ENCODE data around the gene MAP3K9.
"Not testable (repeated sequence)": the region's sequence is repeated elsewhere in the genome, so short reads cannot be mapped to it uniquely, and the experiment has no call there.

Gene MAP3K9

DNA sequence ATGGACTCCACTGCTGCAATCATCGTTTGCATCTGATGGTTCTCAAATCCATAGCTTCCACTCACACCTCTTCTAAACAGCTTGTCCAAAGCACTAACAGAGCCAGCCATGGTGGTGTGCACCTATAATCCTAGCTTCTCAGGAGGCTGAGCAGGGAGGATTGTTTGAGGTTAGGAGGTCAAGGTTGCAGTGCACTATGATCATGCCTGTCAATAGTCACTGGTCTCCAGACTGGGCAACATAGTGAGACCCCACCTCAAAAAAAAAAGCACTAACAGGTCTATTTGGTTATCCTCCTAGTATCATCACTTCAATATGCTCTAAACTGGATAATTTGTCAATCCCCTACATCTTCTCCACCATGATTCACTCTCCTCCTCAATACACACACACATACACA lies 104.4 kb downstream of the MAP3K9 start:
- TF ChIP-seq RARB (CRISPR knock-in tag; IDR thresholded peaks at IDR 0.05) (no peak), ZNF8 (CRISPR knock-in tag; IDR thresholded peaks at IDR 0.05) (no peak), ZNF70 (CRISPR knock-in tag; IDR thresholded peaks at IDR 0.05) (no peak), TOX (CRISPR knock-in tag; IDR thresholded peaks at IDR 0.05; ENCODE audit: borderline replicate concordance) (no peak), ZC3H10 (CRISPR knock-in tag; IDR thresholded peaks at IDR 0.05) (no peak), SNAI2 (CRISPR knock-in tag; IDR thresholded peaks at IDR 0.05) (no peak), GLIS3 (CRISPR knock-in tag; IDR thresholded peaks at IDR 0.05) (no peak), PPARA (CRISPR knock-in tag; IDR thresholded peaks at IDR 0.05; ENCODE audit: borderline replicate concordance) (no peak), BACH2 (CRISPR knock-in tag; IDR thresholded peaks at IDR 0.05; ENCODE audit: borderline replicate concordance) (no peak)
- TF ChIP-seq, protein P1, sequence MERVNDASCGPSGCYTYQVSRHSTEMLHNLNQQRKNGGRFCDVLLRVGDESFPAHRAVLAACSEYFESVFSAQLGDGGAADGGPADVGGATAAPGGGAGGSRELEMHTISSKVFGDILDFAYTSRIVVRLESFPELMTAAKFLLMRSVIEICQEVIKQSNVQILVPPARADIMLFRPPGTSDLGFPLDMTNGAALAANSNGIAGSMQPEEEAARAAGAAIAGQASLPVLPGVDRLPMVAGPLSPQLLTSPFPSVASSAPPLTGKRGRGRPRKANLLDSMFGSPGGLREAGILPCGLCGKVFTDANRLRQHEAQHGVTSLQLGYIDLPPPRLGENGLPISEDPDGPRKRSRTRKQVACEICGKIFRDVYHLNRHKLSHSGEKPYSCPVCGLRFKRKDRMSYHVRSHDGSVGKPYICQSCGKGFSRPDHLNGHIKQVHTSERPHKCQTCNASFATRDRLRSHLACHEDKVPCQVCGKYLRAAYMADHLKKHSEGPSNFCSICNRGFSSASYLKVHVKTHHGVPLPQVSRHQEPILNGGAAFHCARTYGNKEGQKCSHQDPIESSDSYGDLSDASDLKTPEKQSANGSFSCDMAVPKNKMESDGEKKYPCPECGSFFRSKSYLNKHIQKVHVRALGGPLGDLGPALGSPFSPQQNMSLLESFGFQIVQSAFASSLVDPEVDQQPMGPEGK (CRISPR knock-in tag; IDR thresholded peaks at IDR 0.05; ENCODE audit: borderline replicate concordance) = no peak
- TF ChIP-seq, protein P2, sequence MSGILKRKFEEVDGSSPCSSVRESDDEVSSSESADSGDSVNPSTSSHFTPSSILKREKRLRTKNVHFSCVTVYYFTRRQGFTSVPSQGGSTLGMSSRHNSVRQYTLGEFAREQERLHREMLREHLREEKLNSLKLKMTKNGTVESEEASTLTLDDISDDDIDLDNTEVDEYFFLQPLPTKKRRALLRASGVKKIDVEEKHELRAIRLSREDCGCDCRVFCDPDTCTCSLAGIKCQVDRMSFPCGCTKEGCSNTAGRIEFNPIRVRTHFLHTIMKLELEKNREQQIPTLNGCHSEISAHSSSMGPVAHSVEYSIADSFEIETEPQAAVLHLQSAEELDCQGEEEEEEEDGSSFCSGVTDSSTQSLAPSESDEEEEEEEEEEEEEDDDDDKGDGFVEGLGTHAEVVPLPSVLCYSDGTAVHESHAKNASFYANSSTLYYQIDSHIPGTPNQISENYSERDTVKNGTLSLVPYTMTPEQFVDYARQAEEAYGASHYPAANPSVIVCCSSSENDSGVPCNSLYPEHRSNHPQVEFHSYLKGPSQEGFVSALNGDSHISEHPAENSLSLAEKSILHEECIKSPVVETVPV (CRISPR knock-in tag; IDR thresholded peaks at IDR 0.05) = no peak
- no peak for ATAC-seq

DNA sequence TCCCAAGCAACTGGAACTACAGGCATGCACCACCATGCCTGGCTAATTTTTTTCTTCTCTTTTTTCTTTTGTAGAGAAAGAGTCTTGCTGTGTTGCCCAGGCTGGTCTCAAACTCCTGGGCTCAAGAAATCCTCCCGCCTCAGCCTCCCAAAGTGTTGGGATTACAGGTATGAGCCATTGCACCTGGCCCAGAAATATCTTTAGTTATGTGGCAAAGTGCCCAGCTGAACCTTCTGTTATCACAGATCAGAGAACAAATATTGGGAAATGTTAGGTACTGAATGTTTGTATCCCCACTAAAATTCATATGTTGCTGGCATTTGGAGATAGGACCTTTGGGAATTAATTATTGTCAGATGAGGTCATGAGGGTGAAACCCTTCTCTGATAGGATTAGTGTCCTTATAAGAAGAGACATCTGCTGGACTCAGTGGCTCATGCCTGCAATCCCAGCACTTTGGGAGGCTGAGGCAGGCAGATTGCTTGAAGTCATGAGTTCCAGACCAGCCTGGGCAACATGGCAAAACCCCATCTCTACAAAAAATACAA lies 105.6 kb downstream of the MAP3K9 start:
- not testable (repeated sequence) for ATAC-seq

DNA sequence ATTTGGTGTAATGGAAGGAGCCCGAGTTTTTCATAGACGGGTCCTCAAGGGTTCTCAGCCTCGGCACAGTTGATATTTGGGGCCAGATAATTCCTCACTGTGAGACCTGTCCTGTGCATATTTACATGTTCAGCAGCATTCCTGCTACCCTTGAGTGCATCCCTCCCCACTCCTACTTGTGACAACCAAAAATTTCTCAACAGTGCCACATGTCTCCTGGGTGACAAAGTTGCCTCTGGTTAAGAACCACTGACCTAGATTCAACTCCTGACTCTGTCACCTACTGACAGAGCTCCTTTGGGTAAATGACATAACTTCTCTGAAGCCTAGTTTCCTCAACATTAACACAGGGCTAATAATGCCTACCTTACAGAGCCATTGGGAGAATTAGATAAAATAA lies 107.2 kb downstream of the MAP3K9 start:
- TF ChIP-seq OSR1 (CRISPR knock-in tag; IDR thresholded peaks at IDR 0.05) (no peak), ZC3H10 (CRISPR knock-in tag; IDR thresholded peaks at IDR 0.05) (no peak), ZFP3 (CRISPR knock-in tag; IDR thresholded peaks at IDR 0.05) (no peak), ARNTL (CRISPR knock-in tag; IDR thresholded peaks at IDR 0.05; ENCODE audit: borderline replicate concordance, low read depth) (no peak), GLIS3 (CRISPR knock-in tag; IDR thresholded peaks at IDR 0.05) (no peak), ISL1 (CRISPR knock-in tag; IDR thresholded peaks at IDR 0.05) (no peak), RARB (CRISPR knock-in tag; IDR thresholded peaks at IDR 0.05) (no peak), ZNF8 (CRISPR knock-in tag; IDR thresholded peaks at IDR 0.05) (no peak), ZFP30 (CRISPR knock-in tag; IDR thresholded peaks at IDR 0.05) (no peak), ESRRG (CRISPR knock-in tag; IDR thresholded peaks at IDR 0.05) (no peak), PPARA (CRISPR knock-in tag; IDR thresholded peaks at IDR 0.05; ENCODE audit: borderline replicate concordance) (no peak)
- TF ChIP-seq, protein P3, sequence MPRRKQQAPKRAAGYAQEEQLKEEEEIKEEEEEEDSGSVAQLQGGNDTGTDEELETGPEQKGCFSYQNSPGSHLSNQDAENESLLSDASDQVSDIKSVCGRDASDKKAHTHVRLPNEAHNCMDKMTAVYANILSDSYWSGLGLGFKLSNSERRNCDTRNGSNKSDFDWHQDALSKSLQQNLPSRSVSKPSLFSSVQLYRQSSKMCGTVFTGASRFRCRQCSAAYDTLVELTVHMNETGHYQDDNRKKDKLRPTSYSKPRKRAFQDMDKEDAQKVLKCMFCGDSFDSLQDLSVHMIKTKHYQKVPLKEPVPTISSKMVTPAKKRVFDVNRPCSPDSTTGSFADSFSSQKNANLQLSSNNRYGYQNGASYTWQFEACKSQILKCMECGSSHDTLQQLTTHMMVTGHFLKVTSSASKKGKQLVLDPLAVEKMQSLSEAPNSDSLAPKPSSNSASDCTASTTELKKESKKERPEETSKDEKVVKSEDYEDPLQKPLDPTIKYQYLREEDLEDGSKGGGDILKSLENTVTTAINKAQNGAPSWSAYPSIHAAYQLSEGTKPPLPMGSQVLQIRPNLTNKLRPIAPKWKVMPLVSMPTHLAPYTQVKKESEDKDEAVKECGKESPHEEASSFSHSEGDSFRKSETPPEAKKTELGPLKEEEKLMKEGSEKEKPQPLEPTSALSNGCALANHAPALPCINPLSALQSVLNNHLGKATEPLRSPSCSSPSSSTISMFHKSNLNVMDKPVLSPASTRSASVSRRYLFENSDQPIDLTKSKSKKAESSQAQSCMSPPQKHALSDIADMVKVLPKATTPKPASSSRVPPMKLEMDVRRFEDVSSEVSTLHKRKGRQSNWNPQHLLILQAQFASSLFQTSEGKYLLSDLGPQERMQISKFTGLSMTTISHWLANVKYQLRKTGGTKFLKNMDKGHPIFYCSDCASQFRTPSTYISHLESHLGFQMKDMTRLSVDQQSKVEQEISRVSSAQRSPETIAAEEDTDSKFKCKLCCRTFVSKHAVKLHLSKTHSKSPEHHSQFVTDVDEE (CRISPR knock-in tag; IDR thresholded peaks at IDR 0.05) = no peak
- TF ChIP-seq, protein P4, sequence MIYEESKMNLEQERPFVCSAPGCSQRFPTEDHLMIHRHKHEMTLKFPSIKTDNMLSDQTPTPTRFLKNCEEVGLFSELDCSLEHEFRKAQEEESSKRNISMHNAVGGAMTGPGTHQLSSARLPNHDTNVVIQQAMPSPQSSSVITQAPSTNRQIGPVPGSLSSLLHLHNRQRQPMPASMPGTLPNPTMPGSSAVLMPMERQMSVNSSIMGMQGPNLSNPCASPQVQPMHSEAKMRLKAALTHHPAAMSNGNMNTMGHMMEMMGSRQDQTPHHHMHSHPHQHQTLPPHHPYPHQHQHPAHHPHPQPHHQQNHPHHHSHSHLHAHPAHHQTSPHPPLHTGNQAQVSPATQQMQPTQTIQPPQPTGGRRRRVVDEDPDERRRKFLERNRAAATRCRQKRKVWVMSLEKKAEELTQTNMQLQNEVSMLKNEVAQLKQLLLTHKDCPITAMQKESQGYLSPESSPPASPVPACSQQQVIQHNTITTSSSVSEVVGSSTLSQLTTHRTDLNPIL (CRISPR knock-in tag; IDR thresholded peaks at IDR 0.05; ENCODE audit: low read depth) = no peak
- TF ChIP-seq, protein P2 (CRISPR knock-in tag; IDR thresholded peaks at IDR 0.05) = no peak
- no peak for ATAC-seq

DNA sequence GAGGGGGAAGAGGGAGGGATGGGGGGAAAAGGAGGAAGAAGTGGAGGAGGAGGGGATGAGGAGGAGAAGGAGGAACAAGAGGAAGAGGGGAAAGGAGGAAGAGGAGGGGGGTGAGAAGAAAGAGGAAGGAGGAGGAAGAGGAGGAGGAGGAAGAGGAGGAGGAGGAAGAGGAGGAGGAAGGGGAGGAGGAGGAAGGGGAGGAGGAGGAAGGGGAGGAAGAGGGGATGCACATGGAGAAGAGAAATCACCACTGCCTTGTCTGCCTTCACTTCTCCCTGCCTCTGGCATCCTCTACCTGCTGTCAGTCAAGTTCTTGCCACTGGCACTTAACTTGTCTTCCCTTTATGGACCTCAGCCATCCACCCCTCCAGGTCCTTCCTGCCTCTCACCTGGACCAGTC lies 107.7 kb downstream of the MAP3K9 start:
- no peak for ATAC-seq
- TF ChIP-seq ARNTL (CRISPR knock-in tag; IDR thresholded peaks at IDR 0.05; ENCODE audit: borderline replicate concordance, low read depth) = no peak
- TF ChIP-seq ZNF565 (CRISPR knock-in tag; conservative IDR thresholded peaks at IDR 0.05; ENCODE audit: low read depth) = no peak
- TF ChIP-seq, protein P4 (CRISPR knock-in tag; IDR thresholded peaks at IDR 0.05; ENCODE audit: low read depth) = no peak
- TF ChIP-seq ZC3H10 (CRISPR knock-in tag; IDR thresholded peaks at IDR 0.05) = no peak
- no peak for TF ChIP-seq GLIS3 (CRISPR knock-in tag; IDR thresholded peaks at IDR 0.05)
- TF ChIP-seq, protein P5, sequence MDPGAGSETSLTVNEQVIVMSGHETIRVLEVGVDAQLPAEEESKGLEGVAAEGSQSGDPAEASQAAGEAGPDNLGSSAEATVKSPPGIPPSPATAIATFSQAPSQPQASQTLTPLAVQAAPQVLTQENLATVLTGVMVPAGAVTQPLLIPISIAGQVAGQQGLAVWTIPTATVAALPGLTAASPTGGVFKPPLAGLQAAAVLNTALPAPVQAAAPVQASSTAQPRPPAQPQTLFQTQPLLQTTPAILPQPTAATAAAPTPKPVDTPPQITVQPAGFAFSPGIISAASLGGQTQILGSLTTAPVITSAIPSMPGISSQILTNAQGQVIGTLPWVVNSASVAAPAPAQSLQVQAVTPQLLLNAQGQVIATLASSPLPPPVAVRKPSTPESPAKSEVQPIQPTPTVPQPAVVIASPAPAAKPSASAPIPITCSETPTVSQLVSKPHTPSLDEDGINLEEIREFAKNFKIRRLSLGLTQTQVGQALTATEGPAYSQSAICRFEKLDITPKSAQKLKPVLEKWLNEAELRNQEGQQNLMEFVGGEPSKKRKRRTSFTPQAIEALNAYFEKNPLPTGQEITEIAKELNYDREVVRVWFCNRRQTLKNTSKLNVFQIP (CRISPR knock-in tag; IDR thresholded peaks at IDR 0.05; ENCODE audit: borderline replicate concordance, low read depth) = no peak
- TF ChIP-seq ESRRG (CRISPR knock-in tag; IDR thresholded peaks at IDR 0.05) = no peak
- TF ChIP-seq ZFP30 (CRISPR knock-in tag; IDR thresholded peaks at IDR 0.05) = no peak
- TF ChIP-seq ZNF8 (CRISPR knock-in tag; IDR thresholded peaks at IDR 0.05) = no peak
- TF ChIP-seq, protein P1 (CRISPR knock-in tag; IDR thresholded peaks at IDR 0.05; ENCODE audit: borderline replicate concordance) = no peak
- TF ChIP-seq PPARA (CRISPR knock-in tag; IDR thresholded peaks at IDR 0.05; ENCODE audit: borderline replicate concordance) = no peak
